ENCODE data around the gene PPM1F.
"Not testable (repeated sequence)": the region's sequence is repeated elsewhere in the genome, so short reads cannot be mapped to it uniquely, and the experiment has no call there.

Gene PPM1F

GRCh38 chr22:21921729-21922128 lies 30.9 kb downstream of the PPM1F start:
- DNase-seq (ENCODE audit: low read depth, low spot score), result no peak

DNA sequence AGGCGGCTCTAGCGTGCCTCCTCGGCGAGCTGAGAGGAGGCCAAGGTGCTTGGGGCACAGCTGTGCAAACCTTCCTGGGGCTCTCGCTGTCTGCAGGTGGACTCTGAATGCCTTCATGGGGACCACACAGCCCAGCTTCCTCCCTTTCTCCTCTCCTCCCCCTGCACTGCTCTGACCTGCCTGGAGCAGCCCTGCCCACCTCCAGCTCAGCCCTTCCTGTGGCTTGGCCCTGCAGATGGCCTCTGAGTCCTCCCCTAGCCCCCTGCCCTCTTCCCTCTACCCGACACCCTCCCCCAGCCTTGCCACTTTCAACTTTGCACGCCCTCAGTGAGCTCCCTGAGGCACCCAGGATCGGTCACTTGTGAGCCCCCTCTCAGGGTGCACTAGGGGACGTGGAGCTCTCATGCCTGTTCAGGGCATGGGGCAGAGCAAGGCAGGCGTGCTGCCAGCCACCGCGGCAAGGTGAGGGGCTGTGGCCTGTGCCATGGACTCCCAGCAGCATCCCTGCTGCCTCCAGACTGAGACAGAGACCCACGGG lies 31.4 kb downstream of the PPM1F start:
- no peak for DNase-seq (ENCODE audit: low read depth, low spot score)

GRCh38 chr22:21920341-21921183 lies 32.1 kb downstream of the PPM1F start:
- no peak for DNase-seq (ENCODE audit: low read depth, low spot score)

GRCh38 chr22:21919526-21920307 lies 32.9 kb downstream of the PPM1F start:
- DNase-seq (ENCODE audit: low read depth, low spot score), result no peak

- no peak for DNase-seq (ENCODE audit: low read depth, low spot score)
Observed at GRCh38 chr22:21918466-21919185, 34.0 kb downstream of the PPM1F start.

DNA sequence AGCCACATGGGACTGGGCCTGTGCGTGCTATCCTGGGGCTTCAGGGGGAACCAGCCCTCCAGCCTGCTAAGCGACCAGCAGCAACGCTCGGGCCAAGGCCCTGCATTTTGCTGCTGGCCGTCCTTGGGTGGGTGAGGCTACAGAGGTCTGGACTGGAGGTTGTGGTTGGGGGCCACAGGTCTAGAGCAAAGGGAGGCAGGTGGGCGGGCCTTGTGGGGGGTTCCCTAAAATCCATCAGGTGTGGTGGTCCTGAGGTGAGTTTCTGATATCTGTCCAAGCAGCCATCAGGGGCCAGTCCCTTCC lies 34.7 kb downstream of the PPM1F start:
- no peak for DNase-seq (ENCODE audit: low read depth, low spot score)

- no peak for DNase-seq (ENCODE audit: low read depth, low spot score)
Observed at GRCh38 chr22:21917181-21917958, 35.3 kb downstream of the PPM1F start.

DNA sequence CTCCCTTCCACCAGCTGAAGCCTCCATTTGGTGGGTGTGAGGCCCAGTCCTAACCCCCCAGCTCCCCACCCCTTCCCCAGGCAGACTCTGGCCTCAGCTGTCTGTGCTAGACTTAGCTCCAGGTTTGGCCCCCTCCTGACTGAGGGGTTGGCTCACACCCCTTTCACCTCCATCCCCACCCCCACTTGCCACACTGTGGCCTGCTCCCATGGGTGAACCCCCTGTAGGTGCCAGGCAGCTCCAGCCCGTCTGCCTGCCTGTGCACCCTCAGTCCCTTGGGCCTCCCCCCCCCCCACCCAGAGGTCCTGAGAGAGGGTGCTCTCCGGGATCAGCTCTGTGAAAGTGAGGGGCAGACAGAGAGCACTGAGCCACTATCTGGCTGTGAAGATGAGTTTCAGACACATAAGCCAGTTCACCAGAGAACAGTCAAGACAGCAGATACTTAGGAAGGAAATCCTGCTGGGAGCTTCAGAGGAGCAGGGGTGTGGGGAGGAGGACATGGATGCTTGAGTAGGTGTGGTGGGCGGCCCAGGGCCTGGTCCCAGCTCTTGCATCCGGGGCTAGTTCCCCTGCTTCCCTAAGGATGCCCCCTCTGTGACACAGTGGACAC lies 36.2 kb downstream of the PPM1F start:
- no peak for DNase-seq (ENCODE audit: low read depth, low spot score)

- no peak for DNase-seq (ENCODE audit: low read depth, low spot score)
Observed at GRCh38 chr22:21915624-21916308, 36.9 kb downstream of the PPM1F start.

DNA sequence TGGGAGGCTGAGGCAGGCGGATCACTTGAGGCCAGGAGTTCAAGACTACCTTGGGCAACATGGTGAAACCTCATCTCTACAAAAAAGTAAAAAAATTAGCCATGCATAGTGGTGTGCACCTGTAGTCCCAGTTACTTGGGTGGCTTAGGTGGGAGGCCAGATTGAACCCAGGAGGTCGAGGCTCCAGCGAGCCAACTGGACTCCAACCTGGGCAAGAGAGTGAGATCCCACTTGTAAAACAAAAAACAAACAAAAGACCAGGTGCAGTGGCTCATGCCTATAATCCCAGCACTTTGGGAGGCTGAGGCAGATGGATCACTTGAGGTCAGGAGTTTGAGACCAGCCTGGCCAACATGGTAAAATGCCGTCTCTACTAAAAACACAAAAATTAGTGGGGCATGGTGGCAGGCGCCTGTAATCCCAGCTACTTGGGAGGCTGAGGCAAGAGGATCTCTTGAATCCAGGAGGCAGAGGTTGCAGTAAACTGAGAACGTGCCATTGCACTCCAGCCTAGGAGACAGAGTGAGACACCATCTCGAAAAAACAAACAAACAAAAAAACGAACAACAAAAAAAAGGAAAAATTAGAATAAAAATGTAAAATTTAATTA lies 38.5 kb downstream of the PPM1F start:
- not testable (repeated sequence) for DNase-seq (ENCODE audit: low read depth, low spot score)

DNA sequence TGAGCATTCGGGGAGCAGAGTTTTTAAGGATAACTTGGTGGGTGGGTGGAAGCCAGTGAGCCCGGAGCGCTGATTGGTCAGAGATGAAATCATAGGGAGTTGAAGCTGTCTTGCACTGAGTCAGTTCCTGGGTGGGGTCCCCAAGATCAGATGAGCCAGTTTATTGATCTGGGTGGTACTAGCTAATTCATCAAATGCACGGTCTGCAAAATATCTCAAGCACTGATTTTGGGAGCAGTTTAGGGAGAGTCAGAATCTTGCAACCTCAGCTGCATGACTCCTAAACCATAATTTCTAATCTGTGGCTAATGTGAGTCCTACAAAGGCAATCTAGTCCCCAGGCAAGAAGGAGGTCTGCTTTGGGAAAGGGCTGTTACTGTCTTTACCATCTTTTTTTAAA lies 42.3 kb downstream of the PPM1F start:
- not testable (repeated sequence) for DNase-seq (ENCODE audit: low read depth, low spot score)

DNA sequence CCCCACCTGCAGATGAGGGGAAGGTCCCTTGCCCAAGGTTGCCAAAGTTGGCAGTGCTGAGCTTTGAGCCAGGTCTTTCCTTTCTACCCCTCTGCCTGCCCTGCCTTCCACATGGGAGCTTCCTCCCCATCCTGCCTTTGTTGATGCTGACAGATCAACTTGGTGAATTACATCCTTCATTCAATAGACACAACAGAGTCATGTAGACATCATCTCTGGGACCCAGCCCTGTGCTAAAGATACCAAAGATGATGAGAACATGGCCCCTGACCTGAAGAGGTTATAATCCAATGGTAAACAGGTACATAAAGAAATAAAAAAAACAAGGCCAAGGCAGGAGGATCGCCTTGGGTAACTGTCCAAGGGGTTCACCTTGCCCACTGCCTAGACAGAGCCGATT lies 42.8 kb downstream of the PPM1F start:
- no peak for DNase-seq (ENCODE audit: low read depth, low spot score)

DNA sequence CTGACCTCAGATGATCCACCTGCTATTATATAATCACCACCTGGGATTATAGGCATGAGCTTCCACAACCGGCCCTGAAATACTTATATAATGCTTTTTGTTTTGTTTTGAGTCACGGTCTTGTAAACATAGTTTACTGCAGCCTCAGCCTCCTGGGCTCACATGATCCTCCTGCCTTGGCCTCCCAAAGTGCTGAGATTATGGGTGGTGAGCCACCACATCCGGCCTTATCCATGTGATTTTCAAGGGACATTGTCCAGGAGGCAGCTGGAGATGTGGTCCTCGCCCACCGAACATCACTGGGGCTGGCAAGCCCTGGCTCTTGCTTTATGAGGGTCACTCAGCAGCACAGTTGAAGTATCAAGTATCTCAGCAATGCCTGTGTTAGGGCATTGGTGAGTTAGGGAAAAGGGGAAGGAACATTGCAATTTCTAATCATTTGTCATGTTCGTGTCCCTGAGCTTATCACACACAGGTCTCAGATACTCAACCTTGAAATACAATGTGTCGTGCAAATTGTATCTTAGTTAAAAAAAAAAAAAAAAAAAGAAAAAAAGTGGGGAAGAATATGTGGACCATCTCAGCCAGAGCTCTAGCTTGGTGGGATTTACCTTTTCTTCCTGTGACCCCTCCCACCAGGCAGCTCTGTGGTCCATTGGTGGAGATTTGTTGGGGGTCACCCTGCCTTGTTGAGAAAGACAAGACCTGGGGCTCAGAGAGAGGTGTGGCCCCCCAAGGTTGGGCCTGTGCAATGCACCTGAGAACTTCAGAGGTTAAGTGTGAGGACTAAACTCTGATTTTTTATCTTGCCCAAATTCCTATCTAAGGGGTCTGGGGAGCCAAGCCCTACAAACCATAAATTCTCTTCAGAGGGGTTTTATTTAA lies 44.8 kb downstream of the PPM1F start:
- DNase-seq (ENCODE audit: low read depth, low spot score), result no peak

GRCh38 chr22:21905234-21905633 lies 47.4 kb downstream of the PPM1F start:
- not testable (repeated sequence) for DNase-seq (ENCODE audit: low read depth, low spot score)

GRCh38 chr22:21904250-21904789 lies 48.3 kb downstream of the PPM1F start:
- no peak for DNase-seq (ENCODE audit: low read depth, low spot score)

DNA sequence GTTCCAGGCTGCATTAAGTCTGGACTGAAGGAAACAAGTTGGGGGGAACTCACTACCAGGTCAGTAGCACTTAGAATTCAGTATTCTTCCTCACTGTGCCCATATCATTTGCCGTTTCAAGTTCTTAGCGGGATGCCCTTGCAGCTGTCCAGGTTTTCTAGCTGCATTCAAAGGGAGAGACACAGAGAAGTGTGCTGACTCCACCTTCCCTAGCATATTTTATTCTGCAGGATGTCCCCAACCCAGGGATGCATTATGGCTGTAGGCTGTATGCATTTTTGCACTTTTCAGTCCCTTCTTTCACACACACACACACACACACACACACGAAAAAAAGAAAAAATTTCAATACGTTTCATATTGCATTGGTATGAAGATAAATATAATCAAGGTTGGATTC lies 49.4 kb downstream of the PPM1F start:
- no peak for DNase-seq (ENCODE audit: low read depth, low spot score)

- no peak for DNase-seq (ENCODE audit: low read depth, low spot score)
Observed at GRCh38 chr22:21902296-21903087, 50.2 kb downstream of the PPM1F start.

Measured in brain pericyte (primary cell).